ENCODE data around the gene CLTCL1. TPM values are rescaled to one million over a fixed set of nuclear protein-coding genes. Genes with fewer than 3 reads are reported as not detected.

CLTCL1 gene
- total and polyA plus RNA-seq, 2 experiments from 2014 or later: 6.6 to 15.1 TPM

GRCh38 chr22:19325296-19325948, 33.9 kb upstream of the CLTCL1 start:
- no peak overlapping the region for H3K4me3 Mint-ChIP-seq
- H3K4me3 ChIP-seq: no peak overlapping the region
- no peaks in the 10 kb centered on the region for H3K27me3 ChIP-seq (ENCODE audit: insufficient read depth)
- no peak for ATAC-seq
- H3K27ac ChIP-seq (ENCODE audit: low read depth): no peak overlapping the region
- no peaks in the 10 kb centered on the region for H3K9me2 ChIP-seq (ENCODE audit: insufficient read depth)
- peaks cover 54% of the 10 kb centered on the region for H3K9me3 Mint-ChIP-seq
- H4K20me1 ChIP-seq (replicated peaks; ENCODE audit: insufficient read depth): no peaks in the 10 kb centered on the region
- peaks cover 36% of the 10 kb centered on the region for H3K36me3 Mint-ChIP-seq (ENCODE audit: low read depth)
- H3K4me1 ChIP-seq (ENCODE audit: insufficient read depth): no peaks in the 10 kb centered on the region
- H3F3A ChIP-seq (replicated peaks; ENCODE audit: low read depth): no peaks in the 10 kb centered on the region
- no peak for TF ChIP-seq POLR2AphosphoS5 (IDR thresholded peaks at IDR 0.05; ENCODE audit: low read depth)
- no peak for TF ChIP-seq NANOG (IDR thresholded peaks at IDR 0.05; ENCODE audit: borderline replicate concordance)
- no peak for TF ChIP-seq CTCF (conservative IDR thresholded peaks at IDR 0.05; ENCODE audit: low read depth in 2 of 2)
- TF ChIP-seq ZNF331 (CRISPR knock-in tag; IDR thresholded peaks at IDR 0.05; ENCODE audit: low read depth): no peak
- TF ChIP-seq, protein P1, sequence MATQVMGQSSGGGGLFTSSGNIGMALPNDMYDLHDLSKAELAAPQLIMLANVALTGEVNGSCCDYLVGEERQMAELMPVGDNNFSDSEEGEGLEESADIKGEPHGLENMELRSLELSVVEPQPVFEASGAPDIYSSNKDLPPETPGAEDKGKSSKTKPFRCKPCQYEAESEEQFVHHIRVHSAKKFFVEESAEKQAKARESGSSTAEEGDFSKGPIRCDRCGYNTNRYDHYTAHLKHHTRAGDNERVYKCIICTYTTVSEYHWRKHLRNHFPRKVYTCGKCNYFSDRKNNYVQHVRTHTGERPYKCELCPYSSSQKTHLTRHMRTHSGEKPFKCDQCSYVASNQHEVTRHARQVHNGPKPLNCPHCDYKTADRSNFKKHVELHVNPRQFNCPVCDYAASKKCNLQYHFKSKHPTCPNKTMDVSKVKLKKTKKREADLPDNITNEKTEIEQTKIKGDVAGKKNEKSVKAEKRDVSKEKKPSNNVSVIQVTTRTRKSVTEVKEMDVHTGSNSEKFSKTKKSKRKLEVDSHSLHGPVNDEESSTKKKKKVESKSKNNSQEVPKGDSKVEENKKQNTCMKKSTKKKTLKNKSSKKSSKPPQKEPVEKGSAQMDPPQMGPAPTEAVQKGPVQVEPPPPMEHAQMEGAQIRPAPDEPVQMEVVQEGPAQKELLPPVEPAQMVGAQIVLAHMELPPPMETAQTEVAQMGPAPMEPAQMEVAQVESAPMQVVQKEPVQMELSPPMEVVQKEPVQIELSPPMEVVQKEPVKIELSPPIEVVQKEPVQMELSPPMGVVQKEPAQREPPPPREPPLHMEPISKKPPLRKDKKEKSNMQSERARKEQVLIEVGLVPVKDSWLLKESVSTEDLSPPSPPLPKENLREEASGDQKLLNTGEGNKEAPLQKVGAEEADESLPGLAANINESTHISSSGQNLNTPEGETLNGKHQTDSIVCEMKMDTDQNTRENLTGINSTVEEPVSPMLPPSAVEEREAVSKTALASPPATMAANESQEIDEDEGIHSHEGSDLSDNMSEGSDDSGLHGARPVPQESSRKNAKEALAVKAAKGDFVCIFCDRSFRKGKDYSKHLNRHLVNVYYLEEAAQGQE (IDR thresholded peaks at IDR 0.05; ENCODE audit: unreplicated experiment): no peak
- TF ChIP-seq, protein P2, sequence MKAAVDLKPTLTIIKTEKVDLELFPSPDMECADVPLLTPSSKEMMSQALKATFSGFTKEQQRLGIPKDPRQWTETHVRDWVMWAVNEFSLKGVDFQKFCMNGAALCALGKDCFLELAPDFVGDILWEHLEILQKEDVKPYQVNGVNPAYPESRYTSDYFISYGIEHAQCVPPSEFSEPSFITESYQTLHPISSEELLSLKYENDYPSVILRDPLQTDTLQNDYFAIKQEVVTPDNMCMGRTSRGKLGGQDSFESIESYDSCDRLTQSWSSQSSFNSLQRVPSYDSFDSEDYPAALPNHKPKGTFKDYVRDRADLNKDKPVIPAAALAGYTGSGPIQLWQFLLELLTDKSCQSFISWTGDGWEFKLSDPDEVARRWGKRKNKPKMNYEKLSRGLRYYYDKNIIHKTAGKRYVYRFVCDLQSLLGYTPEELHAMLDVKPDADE (IDR thresholded peaks at IDR 0.05): no peak
- no peak for TF ChIP-seq ZNF462 (CRISPR knock-in tag; IDR thresholded peaks at IDR 0.05)
- TF ChIP-seq JUNB (IDR thresholded peaks at IDR 0.05; ENCODE audit: unreplicated experiment): no peak
- no peak for TF ChIP-seq EZH2phosphoT487 (IDR thresholded peaks at IDR 0.05; ENCODE audit: unreplicated experiment)
- no peak for TF ChIP-seq STAT1 (IDR thresholded peaks at IDR 0.05; ENCODE audit: unreplicated experiment)
- no peak for TF ChIP-seq EZH2 (IDR thresholded peaks at IDR 0.05; ENCODE audit: low read depth, unreplicated experiment)
- no peak for TF ChIP-seq ZNF114 (CRISPR knock-in tag; IDR thresholded peaks at IDR 0.05)
- no peak for TF ChIP-seq CREB1 (CRISPR knock-in tag; IDR thresholded peaks at IDR 0.05; ENCODE audit: low read depth)
- no peaks in the 10 kb centered on the region for H3K4me1 Mint-ChIP-seq
- no peak overlapping the region for H3K4me2 ChIP-seq
- peaks cover 10% of the 10 kb centered on the region; the same call in 1 of the 2 replicates for H3K36me3 ChIP-seq (ENCODE audit: insufficient read depth)
- H3K27ac Mint-ChIP-seq: no peak overlapping the region
- peaks cover 7% of the 10 kb centered on the region for H3K27me3 Mint-ChIP-seq (ENCODE audit: insufficient read depth, low read depth, poor library complexity)
- no peak for DNase-seq (ENCODE audit: low spot score)
- H2AFZ ChIP-seq: no peak overlapping the region
- no peaks in the 10 kb centered on the region for H3K79me2 ChIP-seq (replicated peaks; ENCODE audit: insufficient read depth)

All from GM23338 (cell line).